SU-DHL-6 (cell line): ENCODE results near the gene TANC1.

ENCODE experiments used
- CTCF ChIP-seq: fragments of 200-600 bp; sonication (generic); IDR thresholded peaks from one replicate; pipeline ENCODE4 v1.5.1; 2017; ENCODE audit warnings: antibody characterized with exemption, mild to moderate bottlenecking, low read length, moderate library complexity; ENCODE audit not compliant: insufficient read depth, poor library complexity, severe bottlenecking
- EZH2phosphoT487 ChIP-seq: fragments of 200-600 bp; sonication (generic), shearing (Covaris generic); conservative IDR thresholded peaks from 2 replicates; pipeline ENCODE4 v1.6.1; 2018; ENCODE audit warnings: mild to moderate bottlenecking, antibody characterized with exemption, low read length, moderate library complexity, mixed read lengths

GRCh38 chr2:159051133-159051532 lies 82.7 kb downstream of the TANC1 start:
- no peak for TF ChIP-seq CTCF
- TF ChIP-seq EZH2phosphoT487, result no peak
